Adrenal gland (tissue), 12 donors: Measurements from ENCODE around the gene ALDH16A1. TPM values are rescaled to one million over a fixed set of nuclear protein-coding genes. Genes with fewer than 3 reads are reported as not detected.

Experiments used
- DNase-seq, 7 donors: peaks; one replicate each; pipeline ENCODE4 v3.0.0-alpha.2; 2019 to 2020
- H3K27ac ChIP-seq, 5 donors: fragments of 200-600 bp; sonication (generic) in 4 of 5; 1 replicate in 3 of 5; 2 replicates in 2 of 5; pipeline versions ENCODE4 v1.5.1 to v1.8.0; 2016 to 2020; ENCODE audit warnings: mild to moderate bottlenecking in 1 of 5
- H3K27me3 ChIP-seq: fragments of 200-600 bp; 2 replicates; pipeline ENCODE4 v1.8.0; 2021
- H3K36me3 ChIP-seq, 2 donors: fragments of 200-600 bp; replicated peaks in 1 of 2; 1 replicate in 1 of 2; 2 replicates in 1 of 2; pipeline versions ENCODE4 v1.5.1 to v1.8.0; 2018 to 2022
- H3K4me1 ChIP-seq, 2 donors: fragments of 200-600 bp; replicated peaks in 1 of 2; 1 replicate in 1 of 2; 2 replicates in 1 of 2; pipeline versions ENCODE4 v1.5.1 to v1.8.0; 2018 to 2021
- H3K4me3 ChIP-seq, 4 donors: fragments of 200-600 bp; sonication (generic) in 3 of 4; one replicate each; pipeline ENCODE4 v1.5.1; 2016 to 2018
- H3K9me3 ChIP-seq, 3 donors: fragments of 200-600 bp; sonication (generic) in 1 of 3; replicated peaks in 1 of 3; 1 replicate in 2 of 3; 2 replicates in 1 of 3; pipeline versions ENCODE4 v1.5.1 to v1.8.0; 2016 to 2021
- POLR2A ChIP-seq, 2 donors: fragments of 450-650 bp; IDR thresholded peaks; one replicate each; pipeline ENCODE4 v1.6.1; 2017; ENCODE audit warnings: antibody characterized with exemption in 2 of 2, mild to moderate bottlenecking in 2 of 2, moderate library complexity in 1 of 2
- WGBS, 4 donors: extraction: QIAGEN DNeasy Blood & Tissue Kit in 2 of 4; methylation state at CpG; one replicate each; pipeline versions ENCODE4 v1.1.5 to v1.1.7; 2013 to 2017; 5-methylcytosine and 5-hydroxymethylcytosine counted together
- intact Hi-C, 2 donors: fragments of 100-400 bp; cut with DNase I; formaldehyde crosslinking; loops; one replicate each; pipeline versions ENCODE4 v1.14.1 to v1.15.0; 2022 to 2023
- polyA plus RNA-seq, 3 donors: library from polyadenylated mRNA; stranded (reverse); fragments of 200-250 nt in 2 of 3; fragments of 350-450 nt in 1 of 3; fragmentation: Illumina TruSeq in 1 of 3; extraction: RNeasy Lipid Tissue Mini Kit (QIAGEN cat#74804) in 1 of 3; gene quantifications; one replicate each; pipeline ENCODE4 v1.2.3, GENCODE V29; 2013 to 2014
- total RNA-seq, 9 donors: library from RNA; depleted of rRNA in 4 of 9; stranded (reverse); fragments of >200 nt in 4 of 9; fragments of 120-200 nt in 1 of 9; fragmentation: NEBNext Ultra II Directional in 1 of 9; extraction: Animal tissue kit (Norgen Biotek cat#: 25700) in 1 of 9; gene quantifications; one replicate each; pipeline versions ENCODE4 v1.1.0 to v1.2.4, GENCODE V29; 2013 to 2023
- TF ChIP-seq, protein P1 (sequence below), 6 experiments: fragments of 450-650 bp in 4 of 6; fragments of 200-600 bp in 2 of 6; sonication (generic) in 1 of 6; IDR thresholded peaks; 1 replicate in 5 of 6; 2 replicates in 1 of 6; pipeline versions ENCODE4 v1.5.1 to v1.8.0; 2016 to 2021; ENCODE audit warnings: antibody characterized with exemption in 6 of 6, mild to moderate bottlenecking in 2 of 6, moderate library complexity in 1 of 6
- donor health status: healthy with polysubstance abuse.
- donor health status: Bipolar disorder and iron deficiency.
- donor health status: DM: yes; HTN: yes; CAD: no.
- donor health status: DM: no; HTN: no; CAD: no.
- donor health status: DM: no; HTN: no; CAD: no.
- donor health status: DM: yes; HTN: yes; CAD: no.

ALDH16A1 gene
- total and polyA plus RNA-seq, 12 donors, result 3.6 to 95.5 (median 29.7) TPM

DNA sequence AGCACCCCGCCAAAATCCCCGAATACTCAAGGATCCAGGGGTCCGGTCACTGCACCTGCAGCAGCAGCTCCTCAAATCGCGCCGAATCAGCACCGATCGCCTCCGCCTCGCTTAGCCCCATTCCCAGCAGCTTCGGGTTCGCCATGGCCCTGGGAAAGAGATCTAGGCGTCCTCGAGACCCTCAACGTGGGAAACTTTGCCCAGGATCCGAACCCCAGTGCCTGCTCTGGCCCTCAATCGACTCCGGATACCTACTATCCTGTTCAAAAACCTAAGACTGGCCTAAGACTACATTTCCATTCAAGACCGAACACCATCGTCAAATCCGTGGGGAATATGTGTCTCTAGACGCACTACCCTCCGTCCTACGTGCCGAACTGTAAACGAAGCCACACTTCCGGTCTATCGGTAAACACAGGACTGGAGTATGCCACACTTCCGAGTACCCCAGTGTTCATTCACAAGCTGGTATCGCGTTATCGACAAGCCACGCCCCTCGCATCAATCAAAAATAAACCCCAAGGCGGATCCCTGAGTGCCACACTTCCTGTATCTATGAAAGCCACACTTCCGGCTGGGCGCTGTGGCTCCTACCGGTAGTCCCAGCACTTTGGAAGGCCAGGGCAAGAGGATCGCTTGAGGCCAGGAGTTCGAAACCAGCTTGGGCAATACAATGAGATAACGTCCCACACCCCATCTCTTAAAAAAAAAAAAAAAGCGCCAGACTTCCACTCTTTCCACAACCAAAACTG lies 1.4 kb upstream of the ALDH16A1 start, which contains the start of gene PIH1D1:
Gene PIH1D1, minus strand, starts transcription at position 385 of the 752 bp plus-strand sequence. Its CDS starts 240 bp downstream, at position 145.
- H3K27me3 ChIP-seq, result no peaks in the 10 kb centered on the region
- TF ChIP-seq, protein P1, sequence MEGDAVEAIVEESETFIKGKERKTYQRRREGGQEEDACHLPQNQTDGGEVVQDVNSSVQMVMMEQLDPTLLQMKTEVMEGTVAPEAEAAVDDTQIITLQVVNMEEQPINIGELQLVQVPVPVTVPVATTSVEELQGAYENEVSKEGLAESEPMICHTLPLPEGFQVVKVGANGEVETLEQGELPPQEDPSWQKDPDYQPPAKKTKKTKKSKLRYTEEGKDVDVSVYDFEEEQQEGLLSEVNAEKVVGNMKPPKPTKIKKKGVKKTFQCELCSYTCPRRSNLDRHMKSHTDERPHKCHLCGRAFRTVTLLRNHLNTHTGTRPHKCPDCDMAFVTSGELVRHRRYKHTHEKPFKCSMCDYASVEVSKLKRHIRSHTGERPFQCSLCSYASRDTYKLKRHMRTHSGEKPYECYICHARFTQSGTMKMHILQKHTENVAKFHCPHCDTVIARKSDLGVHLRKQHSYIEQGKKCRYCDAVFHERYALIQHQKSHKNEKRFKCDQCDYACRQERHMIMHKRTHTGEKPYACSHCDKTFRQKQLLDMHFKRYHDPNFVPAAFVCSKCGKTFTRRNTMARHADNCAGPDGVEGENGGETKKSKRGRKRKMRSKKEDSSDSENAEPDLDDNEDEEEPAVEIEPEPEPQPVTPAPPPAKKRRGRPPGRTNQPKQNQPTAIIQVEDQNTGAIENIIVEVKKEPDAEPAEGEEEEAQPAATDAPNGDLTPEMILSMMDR (IDR thresholded peaks at IDR 0.05), result peak in 3 of 6 experiments; percentile 15 to 34 (median 25)
- peak in 1 of 2 donors; percentile 66 for TF ChIP-seq POLR2A (IDR thresholded peaks at IDR 0.05)
- no peaks in the 10 kb centered on the region for H3K9me3 ChIP-seq
- H3K36me3 ChIP-seq, result peaks cover 0 to 14% of the 10 kb centered on the region in 2 donors
- H3K4me3 ChIP-seq, result peak within 1 kb of the TSS; percentile 37 to 93 (median 61)
- intact Hi-C loops, result no loop called here
- peak; percentile 97 to 100 (median 99) for DNase-seq
- H3K27ac ChIP-seq, result peak within 1 kb of the TSS; percentile 42 to 97 (median 91)
- 0 to 1% (median 0%) methylated on average over 22 to 42 of the region's 42 CpGs for WGBS, 4 donors
- H3K4me1 ChIP-seq, result peaks cover 3 to 19% of the 10 kb centered on the region in 2 donors

DNA sequence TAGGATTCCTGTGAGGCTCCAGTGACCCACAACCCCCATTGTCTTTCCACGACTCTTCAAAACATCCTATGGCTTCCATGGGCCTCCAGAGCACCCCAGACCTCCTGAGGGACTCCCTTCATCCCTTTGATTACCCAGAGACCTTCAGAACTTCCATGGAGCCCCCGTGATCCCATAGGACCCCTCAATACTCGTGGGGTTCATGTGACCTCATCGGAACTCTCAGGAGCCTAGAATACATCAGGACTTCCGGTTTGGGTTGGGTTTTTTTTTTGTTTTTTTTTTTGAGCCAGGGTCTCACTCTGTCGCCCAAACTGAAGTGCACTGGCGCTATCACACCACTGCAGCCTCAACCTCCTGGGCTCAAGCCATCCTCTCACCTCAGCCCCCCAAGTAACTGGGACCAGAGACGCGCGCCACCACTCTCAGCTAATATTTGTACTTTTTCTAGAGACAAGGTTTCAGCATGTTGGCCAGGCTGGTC lies 774 bp downstream of the ALDH16A1 start:
- intact Hi-C loops, result no loop called here
- Histone ChIP-seq H3K9me3 (no peaks in the 10 kb centered on the region), H3K27me3 (no peaks in the 10 kb centered on the region), H3K4me1 (peaks cover 3 to 22% of the 10 kb centered on the region in 2 donors), H3K4me3 (peak overlapping the region in 3 of 4 donors; percentile 52 to 80 (median 66)), H3K27ac (peak overlapping the region; percentile 82 to 97 (median 91)), H3K36me3 (peaks cover 0 to 5% of the 10 kb centered on the region in 2 donors)
- TF ChIP-seq POLR2A (IDR thresholded peaks at IDR 0.05), result no peak
- TF ChIP-seq, protein P1 (IDR thresholded peaks at IDR 0.05), result no peak
- DNase-seq, result no peak
- WGBS, 4 donors, result 36 to 45% (median 38%) methylated on average over 10 of the region's 10 CpGs

DNA sequence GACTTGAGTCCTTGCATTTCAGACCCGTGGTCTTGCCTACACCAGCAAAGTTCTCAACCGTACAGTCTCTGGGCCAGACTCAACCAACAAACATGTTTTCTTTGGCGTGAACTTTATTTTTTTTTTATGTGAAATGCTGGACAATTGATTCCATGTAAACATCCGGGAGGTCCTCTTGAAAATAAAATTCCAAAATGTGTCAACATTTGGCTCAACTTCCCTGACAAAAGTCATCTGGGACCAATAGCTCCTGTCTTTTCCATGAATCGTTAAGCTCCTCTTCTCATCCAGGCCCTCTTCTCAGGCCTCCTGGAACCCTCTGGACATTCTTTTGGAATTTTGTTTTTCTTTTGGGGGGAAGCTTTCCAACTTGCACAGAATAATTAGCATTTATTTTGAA lies 2.7 kb downstream of the ALDH16A1 start:
- Histone ChIP-seq H3K4me1 (peaks cover 3 to 15% of the 10 kb centered on the region in 2 donors), H3K27ac (peak overlapping the region in 1 of 5 donors; percentile 72), H3K27me3 (no peaks in the 10 kb centered on the region), H3K4me3 (no peak overlapping the region), H3K9me3 (no peaks in the 10 kb centered on the region), H3K36me3 (peaks cover 0 to 5% of the 10 kb centered on the region in 2 donors)
- intact Hi-C loops, result no loop called here
- no peak for DNase-seq
- TF ChIP-seq POLR2A (IDR thresholded peaks at IDR 0.05), result no peak
- TF ChIP-seq, protein P1 (IDR thresholded peaks at IDR 0.05), result no peak
- 74 to 77% (median 76%) methylated on average over 5 of the region's 5 CpGs for WGBS, 4 donors

DNA sequence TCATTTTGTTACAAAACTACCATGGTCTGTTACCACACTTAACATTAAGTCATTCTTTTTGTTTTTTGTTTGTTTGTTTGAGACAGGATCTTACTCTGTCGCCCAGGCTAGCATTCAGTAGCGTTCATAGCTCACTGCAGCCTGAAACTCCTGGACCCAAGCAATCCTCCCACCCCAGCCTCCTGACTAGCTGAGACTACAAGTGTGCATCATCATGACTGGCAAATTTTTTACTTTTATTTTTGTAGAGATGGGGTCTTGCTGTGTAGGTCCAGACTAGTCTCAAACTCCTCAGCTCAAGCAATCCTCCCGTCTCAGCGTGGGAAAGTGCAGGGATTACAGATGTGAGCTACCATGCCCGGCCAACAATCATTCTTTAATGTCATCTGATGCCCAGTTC lies 3.3 kb downstream of the ALDH16A1 start:
- WGBS, 4 donors, result 73 to 82% (median 78%) methylated on average over 5 of the region's 5 CpGs

More for the DNA sequence above, 3.3 kb downstream of the ALDH16A1 start:
- Histone ChIP-seq H3K4me3 (no peak overlapping the region), H3K27me3 (no peaks in the 10 kb centered on the region), H3K4me1 (peaks cover 3 to 13% of the 10 kb centered on the region in 2 donors), H3K36me3 (peaks cover 0 to 5% of the 10 kb centered on the region in 2 donors), H3K27ac (peak overlapping the region in 2 of 5 donors; percentile 72 to 77), H3K9me3 (no peaks in the 10 kb centered on the region)
- TF ChIP-seq POLR2A (IDR thresholded peaks at IDR 0.05), result no peak
- TF ChIP-seq, protein P1 (IDR thresholded peaks at IDR 0.05), result no peak
- intact Hi-C loops, result no loop called here
- no peak for DNase-seq
